Esophagus muscularis mucosa (tissue), 4 donors: Measurements from ENCODE around the gene TCF7.

Source experiments
- EP300 ChIP-seq: sonication (generic); formaldehyde crosslinking; IDR thresholded peaks from one replicate; pipeline ENCODE4 v1.6.1; 2017; ENCODE audit warnings: antibody characterized with exemption
- POLR2A ChIP-seq: fragments of 450-650 bp; IDR thresholded peaks from one replicate; pipeline ENCODE4 v1.6.1; 2017; ENCODE audit warnings: antibody characterized with exemption, moderate library complexity, mild to moderate bottlenecking, low read depth
- TF ChIP-seq, protein P1 (sequence below), 3 experiments: fragments of 200-600 bp in 2 of 3; fragments of 450-650 bp in 1 of 3; sonication (generic) in 2 of 3; IDR thresholded peaks; one replicate each; pipeline ENCODE4 v1.5.1; 2017 to 2019; ENCODE audit warnings: antibody characterized with exemption in 3 of 3, mild to moderate bottlenecking in 2 of 3, moderate library complexity in 1 of 3

GRCh38 chr5:134079748-134080581, 34.5 kb upstream of the TCF7 start:
- TF ChIP-seq, protein P1, sequence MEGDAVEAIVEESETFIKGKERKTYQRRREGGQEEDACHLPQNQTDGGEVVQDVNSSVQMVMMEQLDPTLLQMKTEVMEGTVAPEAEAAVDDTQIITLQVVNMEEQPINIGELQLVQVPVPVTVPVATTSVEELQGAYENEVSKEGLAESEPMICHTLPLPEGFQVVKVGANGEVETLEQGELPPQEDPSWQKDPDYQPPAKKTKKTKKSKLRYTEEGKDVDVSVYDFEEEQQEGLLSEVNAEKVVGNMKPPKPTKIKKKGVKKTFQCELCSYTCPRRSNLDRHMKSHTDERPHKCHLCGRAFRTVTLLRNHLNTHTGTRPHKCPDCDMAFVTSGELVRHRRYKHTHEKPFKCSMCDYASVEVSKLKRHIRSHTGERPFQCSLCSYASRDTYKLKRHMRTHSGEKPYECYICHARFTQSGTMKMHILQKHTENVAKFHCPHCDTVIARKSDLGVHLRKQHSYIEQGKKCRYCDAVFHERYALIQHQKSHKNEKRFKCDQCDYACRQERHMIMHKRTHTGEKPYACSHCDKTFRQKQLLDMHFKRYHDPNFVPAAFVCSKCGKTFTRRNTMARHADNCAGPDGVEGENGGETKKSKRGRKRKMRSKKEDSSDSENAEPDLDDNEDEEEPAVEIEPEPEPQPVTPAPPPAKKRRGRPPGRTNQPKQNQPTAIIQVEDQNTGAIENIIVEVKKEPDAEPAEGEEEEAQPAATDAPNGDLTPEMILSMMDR (IDR thresholded peaks at IDR 0.05): no peak
- TF ChIP-seq EP300: no peak
- no peak for TF ChIP-seq POLR2A
